ENCODE data around the gene IL21R.

DNA sequence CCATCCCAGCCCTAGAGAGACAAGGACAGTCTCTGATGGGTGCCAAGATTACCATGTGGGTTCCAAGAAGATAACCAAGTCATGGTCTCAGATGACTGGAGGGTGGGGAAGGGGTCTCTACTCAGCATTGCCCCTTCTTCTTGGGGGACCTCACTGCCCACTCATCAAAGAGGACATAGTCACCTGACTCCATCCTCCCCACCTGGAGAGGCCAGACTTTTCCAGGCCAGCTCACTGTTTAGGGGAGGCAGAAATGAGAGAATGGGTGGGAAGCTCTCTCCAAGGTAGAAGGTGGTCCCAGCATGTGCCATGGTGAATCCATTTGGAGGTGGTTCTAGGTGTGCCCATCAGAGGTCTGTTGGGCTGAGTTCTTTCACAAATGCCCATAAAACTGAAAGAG lies 20.7 kb upstream of the IL21R start:
- TF ChIP-seq, protein P1, sequence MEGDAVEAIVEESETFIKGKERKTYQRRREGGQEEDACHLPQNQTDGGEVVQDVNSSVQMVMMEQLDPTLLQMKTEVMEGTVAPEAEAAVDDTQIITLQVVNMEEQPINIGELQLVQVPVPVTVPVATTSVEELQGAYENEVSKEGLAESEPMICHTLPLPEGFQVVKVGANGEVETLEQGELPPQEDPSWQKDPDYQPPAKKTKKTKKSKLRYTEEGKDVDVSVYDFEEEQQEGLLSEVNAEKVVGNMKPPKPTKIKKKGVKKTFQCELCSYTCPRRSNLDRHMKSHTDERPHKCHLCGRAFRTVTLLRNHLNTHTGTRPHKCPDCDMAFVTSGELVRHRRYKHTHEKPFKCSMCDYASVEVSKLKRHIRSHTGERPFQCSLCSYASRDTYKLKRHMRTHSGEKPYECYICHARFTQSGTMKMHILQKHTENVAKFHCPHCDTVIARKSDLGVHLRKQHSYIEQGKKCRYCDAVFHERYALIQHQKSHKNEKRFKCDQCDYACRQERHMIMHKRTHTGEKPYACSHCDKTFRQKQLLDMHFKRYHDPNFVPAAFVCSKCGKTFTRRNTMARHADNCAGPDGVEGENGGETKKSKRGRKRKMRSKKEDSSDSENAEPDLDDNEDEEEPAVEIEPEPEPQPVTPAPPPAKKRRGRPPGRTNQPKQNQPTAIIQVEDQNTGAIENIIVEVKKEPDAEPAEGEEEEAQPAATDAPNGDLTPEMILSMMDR (IDR thresholded peaks at IDR 0.05 in 2 of 3, conservative IDR thresholded peaks at IDR 0.05 in 1 of 3; ENCODE audit: control insufficient read depth in 2 of 3, extremely low read depth in 1 of 3, insufficient read depth in 1 of 3, low read depth in 3 of 3, low read length in 3 of 3): no peak
- TF ChIP-seq POU2F2 (IDR thresholded peaks at IDR 0.05; ENCODE audit: borderline replicate concordance, low read depth, low read length): no peak
- TF ChIP-seq POLR2AphosphoS5 (IDR thresholded peaks at IDR 0.05; ENCODE audit: low read length): no peak
- TF ChIP-seq NFIC (IDR thresholded peaks at IDR 0.05; ENCODE audit: low read depth, low read length): no peak
- no peak for TF ChIP-seq CEBPB (IDR thresholded peaks at IDR 0.05; ENCODE audit: borderline replicate concordance in 1 of 2, low read depth in 2 of 2, low read length in 2 of 2)
- no peak for TF ChIP-seq MTA3 (IDR thresholded peaks at IDR 0.05; ENCODE audit: borderline replicate concordance, low read length)
- no peak for TF ChIP-seq POLR2A (IDR thresholded peaks at IDR 0.05; ENCODE audit: low read depth, low read length)
- no peak for TF ChIP-seq EP300 (IDR thresholded peaks at IDR 0.05; ENCODE audit: borderline replicate concordance in 1 of 2, control insufficient read depth in 1 of 2, low read depth in 2 of 2, low read length in 2 of 2)
- TF ChIP-seq ZZZ3 (IDR thresholded peaks at IDR 0.05; ENCODE audit: control insufficient read depth, insufficient read length, low read depth): no peak
- no peak for TF ChIP-seq EZH2 (IDR thresholded peaks at IDR 0.05; ENCODE audit: borderline replicate concordance, control insufficient read depth, low read depth, low read length)
- no peak for TF ChIP-seq CREM (IDR thresholded peaks at IDR 0.05; ENCODE audit: low read depth)
